WI38 (cell line): ENCODE data around the gene ATP11A.
"Not testable (repeated sequence)": the region's sequence is repeated elsewhere in the genome, so short reads cannot be mapped to it uniquely, and the experiment has no call there.

Experiments
- H3K4me3 ChIP-seq: 2 replicates; pipeline ENCODE4 v1.5.1; 2011; ENCODE audit warnings: low read depth, mild to moderate bottlenecking, control low read depth, low read length
- CTCF ChIP-seq: IDR thresholded peaks from 2 replicates; pipeline ENCODE4 v1.5.1; 2012; ENCODE audit warnings: low read depth, mild to moderate bottlenecking, control low read depth, low read length

The ATP11A gene

GRCh38 chr13:112680741-112681360 is 9.0 kb upstream of the ATP11A start:
- TF ChIP-seq CTCF, result no peak
- H3K4me3 ChIP-seq, result no peak overlapping the region

DNA sequence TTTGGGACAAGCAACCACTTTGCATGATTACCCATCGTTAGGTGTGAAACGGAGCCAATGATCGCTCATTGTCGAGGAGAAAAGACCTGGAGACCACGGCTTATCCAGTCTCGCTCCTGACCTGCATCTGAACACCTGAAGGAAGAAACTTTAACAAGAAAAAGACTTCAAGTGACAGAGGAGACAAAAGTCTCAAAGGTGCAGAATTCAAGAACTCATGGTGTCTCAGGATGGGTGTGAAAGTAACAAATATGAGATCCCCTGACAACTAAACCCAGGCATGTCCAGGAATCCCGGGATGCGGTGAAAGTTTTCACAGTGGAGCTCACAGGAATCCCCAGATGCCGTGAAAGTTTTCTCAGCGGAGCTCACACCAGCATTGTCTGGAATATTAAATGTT is 6.3 kb upstream of the ATP11A start:
- no peak overlapping the region for H3K4me3 ChIP-seq
- no peak for TF ChIP-seq CTCF

DNA sequence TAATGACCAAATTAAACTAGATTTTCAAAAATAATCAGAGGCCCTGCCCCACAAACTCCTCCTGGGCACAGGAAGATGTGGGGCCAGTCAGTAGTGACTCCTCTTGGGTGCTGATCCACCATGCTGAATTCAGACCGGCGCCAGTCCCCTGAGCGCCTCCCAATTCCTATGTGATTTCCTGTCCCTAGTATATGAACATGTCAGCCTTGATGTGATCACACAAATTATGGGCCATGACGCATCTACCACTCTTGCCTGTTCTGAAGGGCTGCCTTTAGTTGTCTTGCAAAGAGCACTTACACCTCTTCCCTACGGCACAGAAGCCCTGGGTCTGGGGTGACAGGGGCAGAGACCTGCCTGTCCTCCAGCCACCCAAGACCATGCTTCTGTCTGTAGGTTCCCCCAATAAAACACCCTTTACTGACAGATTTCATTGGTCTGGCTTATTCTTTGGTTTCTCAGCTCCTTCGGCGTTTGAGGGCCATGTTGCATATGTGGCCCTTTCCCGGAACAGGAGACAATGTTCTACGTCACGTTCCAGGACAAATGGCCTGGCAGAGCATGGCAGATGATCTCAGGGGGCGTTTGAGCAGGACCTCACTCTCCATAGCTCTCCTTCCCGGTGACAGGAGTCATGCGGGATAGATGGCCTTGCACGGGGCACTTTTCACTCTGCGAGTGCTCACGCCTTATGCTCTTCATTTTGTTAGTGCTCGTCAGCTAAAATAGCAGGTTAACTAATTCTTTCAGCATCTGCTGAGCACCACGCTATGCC is 5.6 kb upstream of the ATP11A start:
- no peak for TF ChIP-seq CTCF

DNA sequence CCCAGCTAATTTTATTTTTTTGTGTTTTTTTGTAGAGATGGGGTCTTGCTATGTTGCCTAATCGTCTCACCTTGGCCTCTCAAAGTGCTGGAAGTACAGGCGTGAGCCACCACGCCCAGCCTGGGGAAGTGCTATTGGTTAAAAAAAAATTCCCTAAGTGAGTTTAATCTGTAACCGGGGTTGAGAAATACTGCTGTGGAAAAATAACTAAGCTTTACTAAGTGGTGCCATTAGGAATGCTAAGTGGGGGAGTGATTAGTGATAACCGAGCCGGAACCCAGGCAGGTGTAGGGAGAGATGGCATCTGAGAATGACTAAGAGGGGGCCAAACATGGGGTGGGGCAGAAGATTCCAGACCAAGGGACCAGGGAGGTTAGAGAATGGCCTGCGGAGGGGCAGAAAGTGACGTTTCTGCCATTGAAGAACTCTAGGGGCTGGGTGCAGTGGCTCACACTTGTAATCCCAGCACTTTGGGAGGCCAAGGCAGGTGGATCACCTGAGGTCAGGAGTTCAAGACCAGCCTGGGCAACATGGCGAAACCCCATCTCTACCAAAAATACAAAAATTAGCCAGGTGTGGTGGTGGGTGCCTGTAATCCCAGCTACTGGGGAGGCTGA is 4.5 kb upstream of the ATP11A start:
- not testable (repeated sequence) for H3K4me3 ChIP-seq

More for the DNA sequence above, 5.6 kb upstream of the ATP11A start:
- no peak overlapping the region for H3K4me3 ChIP-seq

DNA sequence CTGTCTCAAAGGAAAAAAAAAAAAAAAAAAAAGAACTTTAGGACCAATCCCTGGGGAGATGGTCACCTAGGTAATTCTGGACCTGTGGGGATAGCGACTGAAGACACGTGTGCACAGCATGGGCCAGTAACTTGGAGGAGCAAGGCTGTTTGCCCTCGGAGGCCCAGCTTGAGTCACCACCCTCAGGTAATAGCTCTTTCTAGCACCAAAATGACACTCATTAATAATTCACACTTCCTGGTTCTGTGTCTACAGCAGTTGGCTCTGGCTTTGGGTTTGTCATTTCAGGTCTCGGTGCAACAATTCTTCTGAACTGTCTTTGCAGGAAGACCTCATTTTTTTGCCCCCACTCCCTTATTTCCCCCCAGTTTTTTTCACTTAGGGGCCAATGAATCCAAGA is 3.9 kb upstream of the ATP11A start:
- TF ChIP-seq CTCF, result no peak
- no peak overlapping the region for H3K4me3 ChIP-seq

DNA sequence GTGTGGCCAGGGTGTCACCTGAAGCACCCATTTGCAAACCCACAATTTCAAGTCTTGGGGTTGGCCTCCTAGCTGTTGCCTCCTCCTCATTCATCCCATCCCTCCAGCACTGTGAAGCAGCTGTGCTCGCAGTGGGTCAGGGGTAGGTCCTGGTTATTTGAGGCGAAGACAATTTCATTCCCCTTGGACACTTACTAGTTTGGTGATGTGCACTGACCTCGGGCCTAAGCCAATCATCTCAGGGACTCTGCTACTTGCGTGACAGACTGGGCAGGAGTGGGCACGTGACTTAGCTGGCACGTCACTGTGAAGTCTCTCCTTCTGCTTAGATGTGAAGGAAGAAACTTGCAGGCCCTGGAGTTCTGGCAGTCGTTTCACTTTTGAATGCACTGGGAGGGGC is 3.5 kb upstream of the ATP11A start:
- H3K4me3 ChIP-seq, result no peak overlapping the region
- TF ChIP-seq CTCF, result no peak

DNA sequence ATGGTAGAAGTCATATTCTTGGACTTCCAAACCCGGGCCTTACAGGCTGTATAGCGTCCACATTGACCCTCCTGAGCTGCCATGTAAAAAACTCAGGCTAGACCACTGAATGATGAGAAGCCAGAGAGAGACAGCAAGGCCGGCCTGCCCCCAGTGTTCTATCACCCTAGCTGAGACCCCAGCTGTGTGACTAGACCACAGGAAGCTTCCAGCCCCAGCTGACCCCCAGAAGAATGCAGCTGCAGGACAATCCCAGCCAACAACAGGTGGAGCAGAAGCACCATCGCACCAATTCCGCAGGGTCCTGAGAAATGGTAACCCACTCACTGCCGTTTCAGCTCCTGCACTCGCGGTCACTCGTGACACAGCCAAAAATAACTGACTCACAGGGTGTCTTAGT is 2.9 kb upstream of the ATP11A start:
- H3K4me3 ChIP-seq, result no peak overlapping the region
- TF ChIP-seq CTCF, result no peak
